Activated T-helper 17 cell treated with anti-CD3 and anti-CD28 coated beads, Interleukin-2, amount 50 U/mL, for 72 hours (primary cell): ENCODE measurements around the gene CTSH. TPM values are rescaled to one million over a fixed set of nuclear protein-coding genes. Genes with fewer than 3 reads are reported as not detected.

ENCODE experiments used
- ATAC-seq: fragments of 150-1000 bp; cut with Tn5 transposase; replicated peaks from 2 replicates; pipeline ENCODE4 v1.10.0; 2021; ENCODE audit warnings: mild to moderate bottlenecking, moderate library complexity
- H3K27ac Mint-ChIP-seq: one replicate; pipeline ENCODE4 v1.8.0; 2022; ENCODE audit warnings: mixed read lengths
- H3K27me3 Mint-ChIP-seq: one replicate; pipeline ENCODE4 v1.8.0; 2022; ENCODE audit warnings: mixed read lengths
- H3K36me3 Mint-ChIP-seq: one replicate; pipeline ENCODE4 v1.8.0; 2022; ENCODE audit warnings: low read depth, mild to moderate bottlenecking, mixed read lengths
- H3K4me1 Mint-ChIP-seq: one replicate; pipeline ENCODE4 v1.8.0; 2022; ENCODE audit warnings: mixed read lengths
- H3K4me3 Mint-ChIP-seq: one replicate; pipeline ENCODE4 v1.8.0; 2022; ENCODE audit warnings: mild to moderate bottlenecking, mixed read lengths
- H3K9me3 Mint-ChIP-seq: one replicate; pipeline ENCODE4 v1.8.0; 2022; ENCODE audit warnings: mixed read lengths
- total RNA-seq, 2 donors: library from RNA; stranded (reverse); gene quantifications; one replicate each; pipeline ENCODE4 v1.2.3, GENCODE V29; 2022

CTSH gene
- total RNA-seq, 2 donors from 2014 or later = 306 to 503 TPM

- Mint-ChIP-seq H3K27ac (no peak overlapping the region), H3K27me3 (no peaks in the 10 kb centered on the region), H3K36me3 (no peaks in the 10 kb centered on the region), H3K4me1 (no peaks in the 10 kb centered on the region), H3K4me3 (no peak overlapping the region), H3K9me3 (no peaks in the 10 kb centered on the region)
- ATAC-seq = no peak
These were observed 15.5 kb upstream of the CTSH start for GRCh38 chr15:78960308-78960707.

GRCh38 chr15:78959360-78959759 lies 14.5 kb upstream of the CTSH start:
- H3K27ac Mint-ChIP-seq = no peak overlapping the region
- no peak for ATAC-seq
- H3K9me3 Mint-ChIP-seq = no peaks in the 10 kb centered on the region
- H3K4me1 Mint-ChIP-seq = no peaks in the 10 kb centered on the region
- no peaks in the 10 kb centered on the region for H3K36me3 Mint-ChIP-seq
- H3K27me3 Mint-ChIP-seq = no peaks in the 10 kb centered on the region
- no peak overlapping the region for H3K4me3 Mint-ChIP-seq

GRCh38 chr15:78957416-78958093 lies 12.7 kb upstream of the CTSH start:
- peaks cover 3% of the 10 kb centered on the region for H3K4me1 Mint-ChIP-seq
- H3K4me3 Mint-ChIP-seq = no peak overlapping the region
- H3K27ac Mint-ChIP-seq = no peak overlapping the region
- no peaks in the 10 kb centered on the region for H3K27me3 Mint-ChIP-seq
- no peaks in the 10 kb centered on the region for H3K9me3 Mint-ChIP-seq
- H3K36me3 Mint-ChIP-seq = no peaks in the 10 kb centered on the region
- no peak for ATAC-seq

GRCh38 chr15:78956937-78957336 lies 12.1 kb upstream of the CTSH start:
- no peaks in the 10 kb centered on the region for H3K36me3 Mint-ChIP-seq

GRCh38 chr15:78955355-78955754 lies 10.5 kb upstream of the CTSH start:
- Mint-ChIP-seq H3K27ac (no peak overlapping the region), H3K9me3 (no peaks in the 10 kb centered on the region), H3K4me1 (peaks cover 19% of the 10 kb centered on the region), H3K36me3 (no peaks in the 10 kb centered on the region), H3K4me3 (no peak overlapping the region), H3K27me3 (no peaks in the 10 kb centered on the region)
- no peak for ATAC-seq

More at GRCh38 chr15:78956937-78957336, 12.1 kb upstream of the CTSH start:
- H3K9me3 Mint-ChIP-seq = no peaks in the 10 kb centered on the region
- H3K27me3 Mint-ChIP-seq = no peaks in the 10 kb centered on the region
- H3K27ac Mint-ChIP-seq = no peak overlapping the region
- ATAC-seq = no peak
- peaks cover 8% of the 10 kb centered on the region for H3K4me1 Mint-ChIP-seq
- H3K4me3 Mint-ChIP-seq = no peak overlapping the region

GRCh38 chr15:78951841-78952238 lies 7.0 kb upstream of the CTSH start:
- no peaks in the 10 kb centered on the region for H3K27me3 Mint-ChIP-seq
- ATAC-seq = peak; percentile 7

GRCh38 chr15:78950902-78951840 lies 6.3 kb upstream of the CTSH start:
- peak; percentile 83 for ATAC-seq
- Mint-ChIP-seq H3K4me1 (peaks cover 19% of the 10 kb centered on the region), H3K27me3 (no peaks in the 10 kb centered on the region), H3K27ac (peak overlapping the region; percentile 39), H3K9me3 (no peaks in the 10 kb centered on the region), H3K36me3 (no peaks in the 10 kb centered on the region), H3K4me3 (peak overlapping the region; percentile 29)

More at GRCh38 chr15:78951841-78952238, 7.0 kb upstream of the CTSH start:
- Mint-ChIP-seq H3K36me3 (no peaks in the 10 kb centered on the region), H3K4me1 (peaks cover 19% of the 10 kb centered on the region), H3K9me3 (no peaks in the 10 kb centered on the region), H3K4me3 (peak overlapping the region; percentile 29), H3K27ac (peak overlapping the region; percentile 39)

GRCh38 chr15:78950343-78950742 lies 5.5 kb upstream of the CTSH start:
- H3K9me3 Mint-ChIP-seq = no peaks in the 10 kb centered on the region
- H3K27ac Mint-ChIP-seq = no peak overlapping the region
- peaks cover 19% of the 10 kb centered on the region for H3K4me1 Mint-ChIP-seq
- H3K27me3 Mint-ChIP-seq = no peaks in the 10 kb centered on the region
- no peak overlapping the region for H3K4me3 Mint-ChIP-seq
- no peaks in the 10 kb centered on the region for H3K36me3 Mint-ChIP-seq
- no peak for ATAC-seq

GRCh38 chr15:78949461-78949860 lies 4.6 kb upstream of the CTSH start:
- no peak for ATAC-seq
- Mint-ChIP-seq H3K9me3 (no peaks in the 10 kb centered on the region), H3K4me1 (peaks cover 19% of the 10 kb centered on the region), H3K27ac (no peak overlapping the region), H3K27me3 (no peaks in the 10 kb centered on the region), H3K36me3 (no peaks in the 10 kb centered on the region), H3K4me3 (no peak overlapping the region)

GRCh38 chr15:78947506-78947905 lies 2.7 kb upstream of the CTSH start:
- no peaks in the 10 kb centered on the region for H3K9me3 Mint-ChIP-seq
- H3K4me3 Mint-ChIP-seq = peak overlapping the region; percentile 25
- H3K36me3 Mint-ChIP-seq = peaks cover 18% of the 10 kb centered on the region
- peak overlapping the region; percentile 63 for H3K27ac Mint-ChIP-seq
- no peak for ATAC-seq
- peaks cover 15% of the 10 kb centered on the region for H3K4me1 Mint-ChIP-seq
- no peaks in the 10 kb centered on the region for H3K27me3 Mint-ChIP-seq

- H3K27ac Mint-ChIP-seq = no peak overlapping the region
- ATAC-seq = no peak
- no peaks in the 10 kb centered on the region for H3K27me3 Mint-ChIP-seq
- no peaks in the 10 kb centered on the region for H3K9me3 Mint-ChIP-seq
- peak overlapping the region; percentile 9 for H3K4me3 Mint-ChIP-seq
- H3K36me3 Mint-ChIP-seq = peaks cover 27% of the 10 kb centered on the region
- peaks cover 7% of the 10 kb centered on the region for H3K4me1 Mint-ChIP-seq
These were observed 1.6 kb upstream of the CTSH start for GRCh38 chr15:78946493-78946892.

- H3K27ac Mint-ChIP-seq = peak overlapping the region; percentile 87
- peaks cover 45% of the 10 kb centered on the region for H3K36me3 Mint-ChIP-seq
- peak; percentile 49 for ATAC-seq
- H3K4me1 Mint-ChIP-seq = peaks cover 3% of the 10 kb centered on the region
- H3K9me3 Mint-ChIP-seq = no peaks in the 10 kb centered on the region
- H3K4me3 Mint-ChIP-seq = peak overlapping the region; percentile 93
- H3K27me3 Mint-ChIP-seq = no peaks in the 10 kb centered on the region
These were observed 632 bp downstream of the CTSH start for GRCh38 chr15:78944202-78944625.

GRCh38 chr15:78943692-78944091 lies 1.2 kb downstream of the CTSH start:
- Mint-ChIP-seq H3K9me3 (no peaks in the 10 kb centered on the region), H3K4me1 (peaks cover 8% of the 10 kb centered on the region), H3K27ac (peak overlapping the region; percentile 87), H3K27me3 (no peaks in the 10 kb centered on the region), H3K36me3 (peaks cover 50% of the 10 kb centered on the region), H3K4me3 (peak overlapping the region; percentile 93)
- peak; percentile 1 for ATAC-seq

GRCh38 chr15:78942741-78943140 lies 2.1 kb downstream of the CTSH start:
- Mint-ChIP-seq H3K36me3 (peaks cover 60% of the 10 kb centered on the region), H3K4me1 (peaks cover 16% of the 10 kb centered on the region), H3K4me3 (peak overlapping the region; percentile 93), H3K27me3 (no peaks in the 10 kb centered on the region), H3K9me3 (peaks cover 5% of the 10 kb centered on the region), H3K27ac (peak overlapping the region; percentile 87)
- no peak for ATAC-seq
